AG10803 (cell line): ENCODE measurements around the gene WNT7B.
"Not testable (repeated sequence)": the region's sequence is repeated elsewhere in the genome, so short reads cannot be mapped to it uniquely, and the experiment has no call there.

Experiments used
- DNase-seq: peaks from one replicate; pipeline ENCODE4 v3.0.0; 2010; ENCODE audit warnings: low read depth
- H3K4me3 ChIP-seq: 2 replicates; pipeline ENCODE4 v1.5.1; 2011; ENCODE audit warnings: mild to moderate bottlenecking, low read length, control low read depth
- TF ChIP-seq, protein P1 (sequence below): conservative IDR thresholded peaks from 2 replicates; pipeline ENCODE4 v1.5.1; 2011; ENCODE audit warnings: mild to moderate bottlenecking, low read length, control low read depth, inconsistent platforms

Gene WNT7B

DNA sequence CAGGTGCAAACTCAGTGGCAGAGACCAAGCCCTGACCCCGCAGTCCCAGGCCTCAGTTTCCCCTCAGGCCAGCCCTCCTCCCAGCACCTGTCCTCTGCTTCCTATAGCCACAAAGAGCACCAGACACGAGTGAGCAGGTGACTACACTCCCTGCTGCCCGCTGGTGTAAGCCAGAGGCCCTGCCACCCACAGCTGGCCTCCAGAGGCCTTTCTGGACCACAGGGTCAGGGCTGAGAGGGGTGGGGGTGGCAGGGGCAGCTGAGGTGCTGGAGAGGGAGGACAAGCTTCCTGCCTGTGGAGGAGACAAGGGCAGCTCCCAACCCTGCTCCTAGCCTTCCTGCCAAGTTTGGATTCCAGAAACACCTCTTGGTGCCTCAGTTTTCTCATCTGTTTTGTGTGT lies 31.3 kb upstream of the WNT7B start:
- TF ChIP-seq, protein P1, sequence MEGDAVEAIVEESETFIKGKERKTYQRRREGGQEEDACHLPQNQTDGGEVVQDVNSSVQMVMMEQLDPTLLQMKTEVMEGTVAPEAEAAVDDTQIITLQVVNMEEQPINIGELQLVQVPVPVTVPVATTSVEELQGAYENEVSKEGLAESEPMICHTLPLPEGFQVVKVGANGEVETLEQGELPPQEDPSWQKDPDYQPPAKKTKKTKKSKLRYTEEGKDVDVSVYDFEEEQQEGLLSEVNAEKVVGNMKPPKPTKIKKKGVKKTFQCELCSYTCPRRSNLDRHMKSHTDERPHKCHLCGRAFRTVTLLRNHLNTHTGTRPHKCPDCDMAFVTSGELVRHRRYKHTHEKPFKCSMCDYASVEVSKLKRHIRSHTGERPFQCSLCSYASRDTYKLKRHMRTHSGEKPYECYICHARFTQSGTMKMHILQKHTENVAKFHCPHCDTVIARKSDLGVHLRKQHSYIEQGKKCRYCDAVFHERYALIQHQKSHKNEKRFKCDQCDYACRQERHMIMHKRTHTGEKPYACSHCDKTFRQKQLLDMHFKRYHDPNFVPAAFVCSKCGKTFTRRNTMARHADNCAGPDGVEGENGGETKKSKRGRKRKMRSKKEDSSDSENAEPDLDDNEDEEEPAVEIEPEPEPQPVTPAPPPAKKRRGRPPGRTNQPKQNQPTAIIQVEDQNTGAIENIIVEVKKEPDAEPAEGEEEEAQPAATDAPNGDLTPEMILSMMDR, result no peak; the same call in 1 of the 2 replicates
- peak overlapping the region; percentile 20 for H3K4me3 ChIP-seq
- peak; percentile 62 for DNase-seq

DNA sequence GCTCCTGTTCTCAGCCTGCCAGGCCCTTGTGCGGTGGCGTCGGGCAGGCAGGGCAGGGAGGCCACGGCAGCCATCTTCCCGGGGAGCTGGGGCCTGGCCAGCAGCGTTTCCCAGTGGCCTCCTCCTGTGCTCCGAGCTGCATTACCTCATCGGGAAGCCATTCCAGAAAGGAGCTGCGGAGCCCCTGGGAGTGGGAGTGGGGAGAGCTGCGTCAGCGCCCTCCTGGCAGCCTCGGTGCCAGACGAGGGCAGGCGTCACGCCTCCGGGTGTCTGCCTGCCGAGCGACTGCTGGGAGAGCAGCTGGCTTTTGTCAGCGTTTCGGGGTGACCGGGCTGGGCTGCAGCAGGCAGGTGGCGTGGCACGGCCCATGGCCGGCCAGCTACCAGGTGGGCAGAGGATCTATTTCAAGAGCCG lies 30.9 kb upstream of the WNT7B start:
- peak overlapping the region; percentile 44 for H3K4me3 ChIP-seq
- TF ChIP-seq, protein P1, result no peak
- peak; percentile 96 for DNase-seq

DNA sequence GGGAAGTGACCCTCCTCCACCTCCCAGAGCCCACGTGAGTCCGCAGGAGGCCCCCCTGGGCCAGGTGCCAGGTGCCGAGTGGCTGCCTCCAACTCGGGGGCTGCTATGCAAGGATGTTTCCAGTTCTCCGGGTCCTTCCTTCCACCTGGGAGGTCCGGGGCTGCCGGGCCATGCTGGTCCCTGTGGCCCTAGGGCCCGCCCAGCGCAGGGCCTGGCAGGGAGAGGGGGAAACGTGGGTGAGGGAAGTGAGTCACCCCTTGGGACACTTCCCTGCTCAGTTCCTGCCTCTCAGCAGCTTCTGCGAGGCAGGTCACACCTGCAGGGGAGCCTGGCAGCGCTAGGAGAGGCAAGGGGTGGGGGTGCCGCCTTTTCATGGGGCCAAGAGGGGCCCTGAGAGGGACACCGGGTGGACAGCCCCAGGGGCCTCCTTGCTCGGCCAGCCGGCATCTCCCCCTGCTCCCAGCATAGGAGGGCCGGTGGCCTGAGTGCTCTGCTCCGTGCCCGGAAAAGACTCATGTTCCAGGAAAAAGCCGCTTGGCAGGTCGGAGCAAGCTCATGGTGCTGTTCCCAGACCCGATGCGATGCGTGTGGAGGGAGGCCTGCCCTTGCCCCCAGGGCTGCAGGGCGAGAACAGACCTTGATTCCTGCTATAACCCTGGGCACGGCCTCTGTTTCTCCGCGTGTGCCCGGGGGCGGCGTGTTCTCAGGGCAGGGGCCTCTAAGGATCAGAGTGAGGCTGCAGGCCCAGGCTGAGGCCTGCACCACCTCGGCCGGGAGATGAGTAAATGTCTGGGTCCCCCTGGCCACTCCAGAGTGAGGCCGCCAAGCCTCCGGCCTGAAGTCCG lies 30.3 kb upstream of the WNT7B start:
- H3K4me3 ChIP-seq, result peak overlapping the region; percentile 44
- TF ChIP-seq, protein P1, result no peak
- peak; percentile 82 for DNase-seq

DNA sequence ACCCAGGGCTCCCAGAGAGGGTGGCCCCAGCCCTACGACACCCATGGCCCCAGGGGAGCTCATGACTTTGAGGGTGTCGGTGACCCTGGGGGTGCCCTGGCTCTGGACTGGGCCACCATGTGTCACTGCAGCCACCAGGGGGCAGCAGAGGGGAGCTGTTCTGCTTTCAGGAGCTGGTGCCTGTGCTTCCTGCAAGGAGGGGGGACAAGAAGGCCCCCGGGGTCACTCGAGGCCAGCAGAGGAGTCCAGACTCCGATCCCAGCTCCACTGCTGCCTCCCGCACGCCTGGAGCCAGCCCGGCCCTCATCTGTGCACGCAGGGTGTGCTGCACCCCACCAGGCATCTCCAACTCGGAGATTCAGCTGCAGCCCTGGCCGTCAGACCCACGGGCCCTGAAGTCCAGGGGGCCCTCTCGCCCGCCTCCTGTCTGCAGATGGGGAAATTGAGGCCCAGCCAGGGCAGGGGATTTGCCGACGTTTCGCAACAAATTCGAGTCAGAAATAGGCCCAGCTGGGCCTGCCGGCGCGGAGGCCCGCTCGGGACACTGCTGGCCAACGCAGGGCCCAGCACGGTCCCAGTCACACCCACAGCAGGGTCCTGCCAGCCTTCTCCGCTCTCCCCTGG lies 29.5 kb upstream of the WNT7B start:
- TF ChIP-seq, protein P1, result peak; percentile 82
- peak; percentile 94 for DNase-seq
- H3K4me3 ChIP-seq, result peak overlapping the region; percentile 44

DNA sequence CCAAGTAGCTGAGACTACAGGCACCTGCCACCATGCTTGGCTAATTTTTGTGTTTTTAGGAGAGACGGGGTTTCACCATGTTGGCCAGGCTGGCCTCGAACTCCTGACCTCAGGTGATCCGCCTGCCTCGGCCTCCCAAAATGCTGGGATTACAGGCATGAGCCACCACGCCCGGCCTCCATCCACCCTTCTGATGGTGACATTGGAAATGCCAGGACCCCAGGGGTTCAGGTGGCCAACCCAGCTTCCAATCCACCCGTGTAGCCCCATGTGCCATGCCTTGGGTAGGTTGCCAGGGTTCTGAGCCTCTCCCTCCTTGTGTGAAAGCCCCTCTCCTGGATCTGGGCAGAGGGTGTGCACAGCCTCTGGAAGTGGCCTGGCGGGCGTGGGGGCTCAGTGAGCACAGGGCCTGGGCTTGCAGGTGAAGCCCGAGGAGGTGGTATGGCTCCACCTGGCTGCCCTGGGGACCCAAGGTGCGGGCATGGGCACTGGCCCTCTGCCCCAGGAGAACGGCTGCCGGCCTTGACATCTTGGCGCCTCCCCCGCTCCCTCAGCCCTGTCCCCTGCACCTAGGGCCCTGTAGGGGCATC lies 28.2 kb upstream of the WNT7B start:
- not testable (repeated sequence) for H3K4me3 ChIP-seq

DNA sequence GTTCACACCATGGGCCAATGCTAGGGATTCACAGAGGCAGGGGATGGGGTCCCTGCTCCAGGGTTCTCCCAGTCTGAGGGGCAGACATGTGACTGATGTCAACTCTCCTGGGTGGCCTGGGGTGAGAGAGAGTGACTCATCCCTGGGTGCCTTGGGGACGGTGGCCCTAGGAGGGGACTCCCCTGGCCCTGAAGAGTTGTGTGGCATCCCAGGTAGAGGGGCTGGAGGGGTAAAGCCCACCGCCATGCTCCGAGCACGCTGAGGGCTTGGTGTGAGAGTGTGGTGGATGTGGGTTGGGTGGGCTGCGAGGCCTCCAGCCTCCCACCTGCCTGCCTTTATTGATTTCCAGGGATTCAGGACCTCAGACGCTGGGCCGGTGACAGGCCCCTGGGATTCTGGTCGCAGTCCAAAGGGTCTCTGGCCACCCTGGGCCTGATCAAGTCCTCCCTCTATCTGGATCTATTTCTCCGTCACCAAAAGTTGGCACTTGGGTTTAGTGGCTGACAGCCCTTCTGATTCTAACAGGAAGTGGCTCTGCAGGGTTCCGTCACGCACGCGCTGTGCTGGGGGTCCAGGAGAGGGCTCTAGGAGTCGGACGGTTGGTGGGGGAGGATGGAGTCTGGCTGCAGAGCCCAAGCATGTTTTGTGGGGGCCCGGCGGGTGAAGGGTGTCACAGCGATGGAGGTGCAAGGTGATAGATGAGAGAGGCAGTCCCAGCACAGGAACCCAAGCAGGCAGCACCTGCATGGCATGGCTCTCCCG lies 27.3 kb upstream of the WNT7B start:
- no peak overlapping the region for H3K4me3 ChIP-seq
- no peak for DNase-seq

More for the DNA sequence above, 28.2 kb upstream of the WNT7B start:
- DNase-seq, result not testable (repeated sequence)

More for the DNA sequence above, 27.3 kb upstream of the WNT7B start:
- TF ChIP-seq, protein P1, result no peak
